PFSK-1 (cell line): ENCODE results near the gene POLE.

Source experiments
- FOXP2 ChIP-seq: optimal IDR thresholded peaks from 2 replicates; pipeline ENCODE3; 2011; ENCODE audit warnings: borderline replicate concordance, control low read depth, inconsistent platforms; ENCODE audit not compliant: insufficient read depth; ENCODE audit errors: extremely low read length, extremely low read depth
- POLR2AphosphoS5 ChIP-seq: IDR thresholded peaks from 2 replicates; pipeline ENCODE4 v1.6.1; 2012; ENCODE audit warnings: low read depth, mild to moderate bottlenecking, control low read depth, low read length, moderate library complexity
- REST ChIP-seq, 2 experiments: IDR thresholded peaks; 2 replicates each; pipeline versions ENCODE4 v1.6.1 to v1.8.0; 2011 to 2012; ENCODE audit warnings: low read depth in 2 of 2, low read length in 2 of 2, control low read depth in 1 of 2, inconsistent platforms in 1 of 2, mild to moderate bottlenecking in 1 of 2, moderate library complexity in 1 of 2; ENCODE audit not compliant: insufficient read depth in 1 of 2
- SIN3A ChIP-seq: IDR thresholded peaks from 2 replicates; pipeline ENCODE4 v1.6.1; 2012; ENCODE audit warnings: mild to moderate bottlenecking, low read length, moderate library complexity, borderline replicate concordance; ENCODE audit not compliant: insufficient read depth
- TAF1 ChIP-seq: IDR thresholded peaks from 2 replicates; pipeline ENCODE4 v1.6.1; 2012; ENCODE audit warnings: low read length, control low read depth, borderline replicate concordance; ENCODE audit not compliant: insufficient read depth

POLE gene

GRCh38 chr12:132719954-132720324, 32.8 kb upstream of the POLE start:
- no peak for TF ChIP-seq FOXP2
- TF ChIP-seq POLR2AphosphoS5: no peak; the same call in 1 of the 2 replicates
- no peak for TF ChIP-seq REST (IDR thresholded peaks at IDR 0.05; ENCODE audit: insufficient read depth in 1 of 2, low read depth in 2 of 2, low read length in 2 of 2)
- no peak for TF ChIP-seq SIN3A
- TF ChIP-seq TAF1: no peak

DNA sequence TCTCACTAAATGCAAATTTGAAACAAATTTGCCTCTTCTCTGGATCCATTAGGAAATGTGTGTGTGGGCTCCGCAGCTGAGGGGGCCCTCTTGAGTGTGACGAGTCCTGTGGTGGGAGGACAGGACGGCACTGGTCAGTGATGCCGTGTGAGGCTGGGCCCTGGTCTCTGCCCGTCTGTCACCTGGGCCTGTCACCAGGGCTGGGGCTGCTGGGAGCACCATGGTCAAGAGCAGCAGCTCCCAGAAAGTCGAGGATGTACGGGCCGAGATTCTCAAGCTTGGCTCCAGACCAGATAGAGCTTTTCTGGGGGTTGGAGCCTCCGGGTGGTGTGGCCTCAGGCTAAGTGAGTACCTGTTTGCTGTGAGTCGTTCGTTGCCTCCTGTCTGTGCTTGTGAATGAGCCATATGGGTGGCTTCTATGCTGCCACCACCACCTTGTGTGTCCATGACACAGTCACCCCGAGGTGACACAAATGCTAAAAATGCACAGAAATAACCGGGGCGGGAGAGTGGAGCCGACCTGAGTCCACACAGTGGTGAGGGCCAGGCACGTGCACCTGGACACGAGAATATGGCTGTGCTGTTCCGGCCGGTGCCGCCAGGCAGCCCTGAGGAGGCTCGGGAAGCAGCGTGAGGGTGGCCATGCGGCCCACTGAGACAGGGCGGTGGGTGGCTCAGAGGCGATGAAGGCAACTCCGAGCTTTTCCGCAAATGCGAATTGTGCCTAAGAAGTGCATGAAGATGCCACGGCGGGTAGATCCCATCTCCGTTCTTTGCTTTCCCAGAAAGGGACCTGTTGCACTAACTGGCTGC, 32.2 kb upstream of the POLE start:
- no peak; the same call in 1 of the 2 replicates for TF ChIP-seq POLR2AphosphoS5
- TF ChIP-seq TAF1: no peak

DNA sequence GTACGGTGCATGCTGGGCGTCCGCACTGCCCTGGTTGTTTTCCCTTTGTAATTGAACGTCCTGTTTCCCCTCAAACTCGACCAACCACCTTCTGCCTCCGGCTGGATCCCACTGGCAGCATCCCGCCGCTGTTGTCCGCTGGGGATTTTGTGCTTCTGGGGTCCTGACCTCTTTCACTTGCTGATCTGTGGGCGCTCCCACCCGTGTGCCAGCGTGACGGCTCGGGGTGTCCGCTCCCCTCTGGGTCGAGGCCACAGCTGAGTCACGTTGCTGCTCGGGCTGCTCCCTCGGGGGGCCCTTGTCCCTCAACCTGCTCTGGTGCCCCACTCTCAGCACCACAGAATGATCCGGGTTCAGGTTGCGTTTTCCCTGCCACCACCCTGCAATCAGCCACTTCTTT, 31.5 kb upstream of the POLE start:
- TF ChIP-seq TAF1 (no peak), FOXP2 (no peak), REST (IDR thresholded peaks at IDR 0.05; ENCODE audit: insufficient read depth in 1 of 2, low read depth in 2 of 2, low read length in 2 of 2) (no peak), SIN3A (no peak), POLR2AphosphoS5 (no peak; the same call in 1 of the 2 replicates)

DNA sequence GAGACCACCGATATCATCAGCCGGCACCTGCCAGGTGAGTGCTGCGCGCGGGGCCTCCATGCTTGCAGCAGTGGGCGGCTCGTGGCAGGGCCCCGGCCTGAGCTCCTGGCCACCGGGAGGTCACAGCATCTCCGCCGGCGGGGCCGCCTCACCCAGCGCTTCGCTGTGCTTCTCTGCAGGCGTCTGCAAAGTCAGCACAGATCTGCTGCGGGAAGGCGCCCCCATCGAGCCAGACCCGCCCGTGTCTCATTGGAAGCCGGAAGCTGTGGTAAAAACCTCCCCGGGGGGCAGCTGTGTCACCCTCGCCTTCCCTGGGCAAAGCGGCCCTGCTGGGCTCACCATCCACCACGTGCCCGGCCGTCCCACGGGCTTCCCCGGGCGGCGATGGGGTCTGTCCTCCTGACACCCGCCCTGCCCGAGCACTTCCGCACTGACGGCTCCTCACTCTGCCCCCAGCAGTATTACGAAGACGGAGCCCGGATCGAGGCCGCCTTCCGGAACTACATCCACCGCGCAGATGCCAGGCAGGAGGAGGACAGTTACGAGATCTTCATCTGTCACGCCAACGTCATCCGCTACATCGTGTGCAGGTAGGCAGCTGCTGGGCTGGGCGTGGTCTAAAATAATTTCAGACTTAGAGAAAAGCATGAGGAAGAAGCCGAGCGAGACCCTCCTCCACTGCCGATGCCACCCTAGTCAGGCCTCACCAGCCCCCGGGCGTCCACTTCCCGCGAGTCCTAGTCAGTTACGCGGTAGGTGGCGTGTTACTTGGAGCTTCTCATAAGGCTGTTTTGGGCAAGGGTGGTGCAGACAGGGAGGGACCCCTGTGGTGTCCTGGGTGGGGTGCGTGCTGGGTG, 30.6 kb upstream of the POLE start:
- TF ChIP-seq POLR2AphosphoS5 (peak; percentile 11; the same call in 1 of the 2 replicates), TAF1 (no peak)

- no peak for TF ChIP-seq FOXP2
- TF ChIP-seq REST (IDR thresholded peaks at IDR 0.05; ENCODE audit: insufficient read depth in 1 of 2, low read depth in 2 of 2, low read length in 2 of 2): no peak
- no peak for TF ChIP-seq TAF1
- TF ChIP-seq SIN3A: no peak
- no peak for TF ChIP-seq POLR2AphosphoS5
Measured at GRCh38 chr12:132717011-132717410, 29.9 kb upstream of the POLE start.

DNA sequence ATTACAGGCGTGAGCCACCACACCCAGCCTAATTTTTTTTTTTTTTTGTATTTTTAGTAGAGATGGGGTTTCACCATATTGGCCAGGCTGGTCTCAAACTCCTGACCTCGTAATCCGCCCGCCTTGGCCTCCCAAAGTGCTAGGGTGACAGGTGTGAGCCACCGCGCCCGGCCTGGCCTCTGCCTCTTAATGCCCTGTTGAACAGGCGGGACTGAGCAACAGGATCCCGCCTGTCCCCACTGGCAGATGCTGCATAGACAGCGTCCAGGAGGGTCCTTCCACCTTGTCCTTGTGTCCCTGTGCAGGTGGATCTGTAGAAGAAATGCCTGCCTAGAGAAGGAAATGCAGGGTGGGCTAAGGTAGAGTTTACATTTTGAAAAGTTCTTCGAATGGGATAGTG, 29.2 kb upstream of the POLE start:
- TF ChIP-seq SIN3A (no peak), POLR2AphosphoS5 (no peak), REST (IDR thresholded peaks at IDR 0.05; ENCODE audit: insufficient read depth in 1 of 2, low read depth in 2 of 2, low read length in 2 of 2) (no peak), FOXP2 (no peak), TAF1 (no peak)
